IMR-90 (cell line): ENCODE results near the gene RILPL2. TPM values are rescaled to one million over a fixed set of nuclear protein-coding genes. Genes with fewer than 3 reads are reported as not detected.

ENCODE experiments used
- ATAC-seq: fragments of 200-7000 bp; cut with Tn5 transposase; 2 replicates; pipeline ENCODE4 v1.9.1; 2020; ENCODE audit warnings: low read depth, mild to moderate bottlenecking, moderate library complexity
- BruUV-seq: library from RNA; stranded (reverse); fragments of 400-500 nt; replicated peaks from 2 replicates; lab custom pipeline; 2021; lab: Mats Ljungman, UMichigan
- CTCF ChIA-PET: fragments of 300-600 bp; formaldehyde crosslinking; extraction: SDS; loops from one replicate; lab custom pipeline; 2021; ENCODE audit warnings: antibody characterized with exemption; lab: Yijun Ruan, JAX
- POLR2A ChIA-PET: fragments of 300-600 bp; sonication (Branson Sonifier 250); formaldehyde crosslinking; loops from one replicate; lab custom pipeline; 2022; ENCODE audit warnings: antibody characterized with exemption; ENCODE audit not compliant: unreplicated experiment; lab: Charles Lee
- DNase-seq: peaks from one replicate; pipeline ENCODE4 v3.0.0; 2013
- H2AFZ ChIP-seq: replicated peaks from 2 replicates; pipeline ENCODE3; 2013; ENCODE audit warnings: low read length, mild to moderate bottlenecking; ENCODE audit not compliant: poor library complexity
- H2AK5ac ChIP-seq: 2 replicates; pipeline ENCODE4 v1.6.1; 2013; ENCODE audit warnings: low read depth, low read length, inconsistent platforms
- H2AK9ac ChIP-seq: replicated peaks from 2 replicates; pipeline ENCODE3; 2013; ENCODE audit warnings: mild to moderate bottlenecking, low read depth, low read length, moderate library complexity; ENCODE audit not compliant: poor library complexity
- H2BK120ac ChIP-seq: 2 replicates; pipeline ENCODE4 v1.6.1; 2013; ENCODE audit warnings: low read depth, low read length, inconsistent platforms
- H2BK15ac ChIP-seq: 3 replicates; pipeline ENCODE4 v1.6.1; 2013; ENCODE audit warnings: low read depth, low read length, inconsistent platforms
- H2BK20ac ChIP-seq: 2 replicates; pipeline ENCODE4 v1.6.1; 2013; ENCODE audit warnings: low read depth, mild to moderate bottlenecking, inconsistent platforms, low read length, moderate library complexity
- H2BK5ac ChIP-seq: 2 replicates; pipeline ENCODE4 v1.6.1; 2013; ENCODE audit warnings: mild to moderate bottlenecking, low read depth, low read length, inconsistent platforms; ENCODE audit not compliant: poor library complexity, severe bottlenecking
- H3K14ac ChIP-seq: replicated peaks from 2 replicates; pipeline ENCODE4 v1.6.1; 2013; ENCODE audit warnings: low read depth, low read length, inconsistent platforms
- H3K18ac ChIP-seq: 2 replicates; pipeline ENCODE4 v1.6.1; 2013; ENCODE audit warnings: low read depth, low read length, control low read depth
- H3K23ac ChIP-seq: 2 replicates; pipeline ENCODE4 v1.6.1; 2013; ENCODE audit warnings: low read depth, low read length, inconsistent platforms
- H3K27ac ChIP-seq: 2 replicates; pipeline ENCODE4 v1.5.1; 2013; ENCODE audit warnings: mild to moderate bottlenecking, control low read depth, low read length; ENCODE audit not compliant: insufficient read depth
- H3K27me3 ChIP-seq: 2 replicates; pipeline ENCODE4 v1.6.1; 2013; ENCODE audit warnings: low read length; ENCODE audit not compliant: control insufficient read depth, insufficient read depth
- H3K36me3 ChIP-seq: 2 replicates; pipeline ENCODE4 v1.6.1; 2013; ENCODE audit warnings: low read length, mixed read lengths; ENCODE audit not compliant: control insufficient read depth, insufficient read depth
- H3K4ac ChIP-seq: 2 replicates; pipeline ENCODE4 v1.6.1; 2013; ENCODE audit warnings: low read depth, low read length, inconsistent platforms
- H3K4me1 ChIP-seq: 2 replicates; pipeline ENCODE4 v1.6.1; 2013; ENCODE audit warnings: low read length, mixed read lengths; ENCODE audit not compliant: control insufficient read depth, insufficient read depth
- H3K4me2 ChIP-seq: 2 replicates; pipeline ENCODE4 v1.6.1; 2013; ENCODE audit warnings: low read depth, mild to moderate bottlenecking, control low read depth, low read length, moderate library complexity
- H3K4me3 ChIP-seq: 2 replicates; pipeline ENCODE4 v1.5.1; 2013; ENCODE audit warnings: low read depth, mild to moderate bottlenecking, control low read depth, low read length, moderate library complexity; ENCODE audit not compliant: insufficient read depth
- H3K56ac ChIP-seq: 2 replicates; pipeline ENCODE4 v1.6.1; 2013; ENCODE audit warnings: low read length, inconsistent platforms; ENCODE audit not compliant: insufficient read depth; ENCODE audit errors: extremely low read depth
- H3K79me1 ChIP-seq, 2 experiments: 2 replicates each; pipeline ENCODE4 v1.6.1; 2013; ENCODE audit warnings: low read length in 2 of 2, inconsistent platforms in 1 of 2, low read depth in 1 of 2
- H3K9ac ChIP-seq: 2 replicates; pipeline ENCODE4 v1.6.1; 2013; ENCODE audit warnings: low read depth, low read length, control low read depth
- H3K9me1 ChIP-seq: 2 replicates; pipeline ENCODE4 v1.6.1; 2013; ENCODE audit warnings: low read length, inconsistent platforms; ENCODE audit not compliant: insufficient read depth
- H3K9me3 ChIP-seq: 2 replicates; pipeline ENCODE4 v1.6.1; 2013; ENCODE audit warnings: low read length; ENCODE audit not compliant: control insufficient read depth, insufficient read depth
- H4K20me1 ChIP-seq: 2 replicates; pipeline ENCODE4 v1.6.1; 2013; ENCODE audit warnings: low read length, inconsistent platforms; ENCODE audit not compliant: insufficient read depth
- H4K5ac ChIP-seq: 2 replicates; pipeline ENCODE4 v1.6.1; 2013; ENCODE audit warnings: mild to moderate bottlenecking, low read depth, low read length, control low read depth
- H4K8ac ChIP-seq, 2 experiments: 2 replicates each; pipeline ENCODE4 v1.6.1; 2013; ENCODE audit warnings: low read depth in 2 of 2, low read length in 2 of 2, control low read depth in 1 of 2, inconsistent platforms in 1 of 2
- H4K91ac ChIP-seq: 2 replicates; pipeline ENCODE4 v1.6.1; 2013; ENCODE audit warnings: low read depth, low read length, inconsistent platforms; ENCODE audit not compliant: insufficient read depth
- CEBPB ChIP-seq: IDR thresholded peaks from 2 replicates; pipeline ENCODE4 v1.6.1; 2012; ENCODE audit warnings: low read depth, low read length, improper control_type of control experiment
- CHD1 ChIP-seq: IDR thresholded peaks from 2 replicates; pipeline ENCODE4 v1.6.1; 2012; ENCODE audit warnings: low read depth, low read length, improper control_type of control experiment
- FOS ChIP-seq: fragments of 150-350 bp; IDR thresholded peaks from 2 replicates; pipeline ENCODE4 v1.6.1; 2016; ENCODE audit warnings: low read depth, low read length
- MAFK ChIP-seq: IDR thresholded peaks from 2 replicates; pipeline ENCODE4 v1.6.1; 2012; ENCODE audit warnings: low read depth, low read length, improper control_type of control experiment
- MAZ ChIP-seq: IDR thresholded peaks from 2 replicates; pipeline ENCODE4 v1.6.1; 2012; ENCODE audit warnings: low read depth, mild to moderate bottlenecking, low read length, improper control_type of control experiment, moderate library complexity, borderline replicate concordance
- MXI1 ChIP-seq: IDR thresholded peaks from 2 replicates; pipeline ENCODE4 v1.6.1; 2012; ENCODE audit warnings: low read depth, mild to moderate bottlenecking, low read length, moderate library complexity, borderline replicate concordance
- NFE2L2 ChIP-seq: fragments of 150-350 bp; IDR thresholded peaks from 2 replicates; pipeline ENCODE4 v1.6.1; 2016; ENCODE audit warnings: low read depth, mild to moderate bottlenecking, low read length
- POLR2A ChIP-seq: IDR thresholded peaks from 2 replicates; pipeline ENCODE4 v1.6.1; 2012; ENCODE audit warnings: mild to moderate bottlenecking, low read depth, low read length
- RAD21 ChIP-seq: IDR thresholded peaks from 2 replicates; pipeline ENCODE4 v1.6.1; 2012; ENCODE audit warnings: low read length, improper control_type of control experiment
- RCOR1 ChIP-seq: IDR thresholded peaks from 2 replicates; pipeline ENCODE4 v1.6.1; 2012; ENCODE audit warnings: mild to moderate bottlenecking, low read length, improper control_type of control experiment; ENCODE audit not compliant: insufficient replicate concordance
- RFX5 ChIP-seq: IDR thresholded peaks from 2 replicates; pipeline ENCODE4 v1.8.0; 2012; ENCODE audit warnings: low read depth, mild to moderate bottlenecking, low read length, moderate library complexity
- SMC3 ChIP-seq: fragments of 150-350 bp; IDR thresholded peaks from 2 replicates; pipeline ENCODE4 v1.6.1; 2016; ENCODE audit warnings: low read depth, mild to moderate bottlenecking, antibody characterized with exemption, low read length, moderate library complexity
- WGBS, 2 experiments: methylation state at CpG; one replicate each; pipeline versions ENCODE4 v1.1.5 to v1.1.7; 2013; ENCODE audit warnings: missing lambda C conversion rate in 2 of 2; ENCODE audit not compliant: insufficient read length in 1 of 2; ENCODE audit errors: extremely low coverage in 2 of 2; 5-methylcytosine and 5-hydroxymethylcytosine counted together
- dilution Hi-C: fragments of 300-500 bp; cut with HindIII; formaldehyde crosslinking; loops from one replicate; pipeline ENCODE4 v1.14.3; 2018; ENCODE audit warnings: low sequenced_read_pairs; ENCODE audit not compliant: unreplicated experiment
- in situ Hi-C: fragments of 300-500 bp; cut with MboI; formaldehyde crosslinking; loops from 3 replicates; pipeline ENCODE4 v1.14.3; 2019; ENCODE audit warnings: low sequenced_read_pairs, inconsistent platforms, mixed read lengths
- intact Hi-C: fragments of 100-400 bp; cut with micrococcal nuclease; formaldehyde crosslinking; loops from 2 replicates; pipeline ENCODE4 v1.10.0; 2022
- polyA plus RNA-seq, 3 experiments: library from polyadenylated mRNA; depleted of rRNA; stranded (reverse); fragments of >200 nt; gene quantifications; 2 replicates each; pipeline ENCODE4 v1.2.3, GENCODE V29; 2012; ENCODE audit warnings: low replicate concordance in 1 of 3
- total RNA-seq: library from RNA; depleted of rRNA; stranded (reverse); fragments of >200 nt; gene quantifications from 2 replicates; pipeline ENCODE4 v1.2.3, GENCODE V29; 2012

Gene RILPL2
- total and polyA plus RNA-seq, 2 of the 4 experiments (the other 2 are of a cell fraction), result 1.8 to 2.2 TPM

DNA sequence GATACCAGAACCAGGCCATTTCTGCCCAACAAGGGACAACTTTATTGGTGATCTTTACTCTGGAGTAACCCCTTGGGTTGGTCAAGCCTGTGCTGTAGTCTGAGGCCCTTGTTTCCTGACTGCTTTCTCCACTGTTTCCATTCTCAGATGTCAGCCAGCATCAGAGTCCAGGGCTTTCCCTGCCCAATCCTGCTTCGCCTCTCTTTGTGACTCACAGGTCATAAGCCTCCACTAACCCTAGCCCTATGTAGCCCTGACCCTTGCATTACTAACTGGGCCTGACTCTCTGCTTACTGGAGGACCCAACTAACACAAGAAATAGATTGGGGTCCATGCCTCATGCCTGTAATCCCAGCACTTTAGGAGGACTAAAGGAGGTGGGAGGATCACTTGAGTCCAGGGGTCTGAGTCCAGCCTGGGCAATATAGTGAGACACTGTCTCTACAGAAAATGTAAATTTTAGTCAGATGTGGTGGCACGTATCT is 12.8 kb upstream of the RILPL2 start:
- Histone ChIP-seq H2BK15ac (no peak overlapping the region), H2BK20ac (no peak overlapping the region), H3K9me1 (peaks cover 4% of the 10 kb centered on the region; the same call in 1 of the 2 replicates), H3K27me3 (no peaks in the 10 kb centered on the region), H2AFZ (peak overlapping the region; percentile 43), H3K9ac (no peak overlapping the region), H3K9me3 (no peaks in the 10 kb centered on the region), H2BK5ac (no peak overlapping the region), H3K36me3 (no peaks in the 10 kb centered on the region), H3K23ac (no peak overlapping the region), H3K14ac (no peak overlapping the region), H2AK9ac (no peak overlapping the region), H3K18ac (no peak overlapping the region), H3K4me1 (peaks cover 7% of the 10 kb centered on the region; the same call in 1 of the 2 replicates), H4K5ac (no peak overlapping the region), H3K4ac (no peak overlapping the region), H3K27ac (no peak overlapping the region), H3K79me1 (no peaks in the 10 kb centered on the region), H2BK120ac (no peak overlapping the region), H4K8ac (no peak overlapping the region), H3K4me2 (no peak overlapping the region), H2AK5ac (no peak overlapping the region), H3K56ac (no peak overlapping the region), H4K20me1 (no peaks in the 10 kb centered on the region), H3K4me3 (no peak overlapping the region), H4K91ac (no peak overlapping the region)
- WGBS, 2 experiments, result no CpG with 5 or more reads among the region's 2 CpGs
- intact Hi-C loops (no loop called here), in situ Hi-C loops (no loop called here), dilution Hi-C loops (no loop called here)
- ChIA-PET POLR2A (no interaction called here), CTCF (interaction anchor here (0.6 kb wide), 1 partner anchor 8 kb away, joined by 3 read pairs; the partner anchor contains the start of gene SNRNP35)
- BruUV-seq, result no TSS peak
- TF ChIP-seq FOS (no peak), RCOR1 (no peak), CHD1 (no peak), NFE2L2 (no peak), RFX5 (no peak), SMC3 (no peak), RAD21 (no peak), MAFK (no peak), MXI1 (no peak), POLR2A (no peak), CEBPB (no peak), MAZ (no peak)
- DNase-seq, result no peak
- ATAC-seq, result peak; percentile 24
